ENCODE measurements around the gene GAN. TPM values are rescaled to one million over a fixed set of nuclear protein-coding genes. Genes with fewer than 3 reads are reported as not detected.

Gene GAN
- total and polyA plus RNA-seq, 9 of the 15 experiments (the other 6 are each of a cell fraction or from before 2014, with no cell fraction given): 0.83 to 15.1 (median 5.2) TPM

GRCh38 chr16:81403601-81404391, 89.0 kb downstream of the GAN start (continued):
- TF ChIP-seq CEBPG (CRISPR knock-in tag; IDR thresholded peaks at IDR 0.05) (no peak), CEBPG (tag; conservative IDR thresholded peaks at IDR 0.05 in 1 of 2, IDR thresholded peaks at IDR 0.05 in 1 of 2) (no peak), BCOR (IDR thresholded peaks at IDR 0.05) (peak; percentile 82), MAFG (tag; conservative IDR thresholded peaks at IDR 0.05) (no peak), TSC22D4 (tag; IDR thresholded peaks at IDR 0.05) (no peak), ZNF445 (CRISPR knock-in tag; IDR thresholded peaks at IDR 0.05; ENCODE audit: low read depth) (no peak), ARHGAP35 (IDR thresholded peaks at IDR 0.05; ENCODE audit: partially characterized antibody) (no peak), CAMTA2 (CRISPR knock-in tag; conservative IDR thresholded peaks at IDR 0.05) (no peak; the same call in 1 of the 2 replicates), PCBP1 (IDR thresholded peaks at IDR 0.05; ENCODE audit: low read depth, low read length, poor library complexity, severe bottlenecking) (peak; percentile 38), ZNF23 (CRISPR knock-in tag; IDR thresholded peaks at IDR 0.05) (no peak), SAFB (IDR thresholded peaks at IDR 0.05; ENCODE audit: borderline replicate concordance, low read depth, low read length) (no peak), ZNF280B (CRISPR knock-in tag; IDR thresholded peaks at IDR 0.05) (no peak), NRF1 (conservative IDR thresholded peaks at IDR 0.05 in 1 of 2, IDR thresholded peaks at IDR 0.05 in 1 of 2) (no peak; a peak in 1 of 4 replicates), MEF2A (IDR thresholded peaks at IDR 0.05; ENCODE audit: control insufficient read depth, low read depth, low read length) (no peak), ZNF277 (CRISPR knock-in tag; IDR thresholded peaks at IDR 0.05; ENCODE audit: borderline replicate concordance) (no peak), ZNF174 (CRISPR knock-in tag; IDR thresholded peaks at IDR 0.05) (no peak), E2F5 (CRISPR knock-in tag; IDR thresholded peaks at IDR 0.05) (no peak), ATF1 (CRISPR knock-in tag; IDR thresholded peaks at IDR 0.05) (no peak), ATF1 (tag; IDR thresholded peaks at IDR 0.05) (peak; percentile 46; the same call in 1 of the 2 replicates), UBTF (IDR thresholded peaks at IDR 0.05; ENCODE audit: borderline replicate concordance in 1 of 2, low read depth in 2 of 2, low read length in 2 of 2) (peak in 1 of 2 experiments; percentile 73; a peak in 1 of 4 replicates), POLR2A (conservative IDR thresholded peaks at IDR 0.05) (no peak), ZNF785 (CRISPR knock-in tag; IDR thresholded peaks at IDR 0.05) (no peak), ZBTB17 (CRISPR knock-in tag; IDR thresholded peaks at IDR 0.05) (peak; percentile 49; the same call in 1 of the 2 replicates)
